Suprapubic skin (tissue), 3 donors: ENCODE data around the gene FCMR.

Source experiments
- EP300 ChIP-seq: sonication (generic); formaldehyde crosslinking; IDR thresholded peaks from one replicate; pipeline ENCODE4 v1.6.1; 2017; ENCODE audit warnings: antibody characterized with exemption
- TF ChIP-seq, protein P1 (sequence below), 2 donors: fragments of 200-600 bp in 1 of 2; fragments of 450-650 bp in 1 of 2; sonication (generic) in 1 of 2; IDR thresholded peaks; one replicate each; pipeline ENCODE4 v1.5.1; 2016 to 2019; ENCODE audit warnings: antibody characterized with exemption in 2 of 2, mild to moderate bottlenecking in 1 of 2, moderate library complexity in 1 of 2

DNA sequence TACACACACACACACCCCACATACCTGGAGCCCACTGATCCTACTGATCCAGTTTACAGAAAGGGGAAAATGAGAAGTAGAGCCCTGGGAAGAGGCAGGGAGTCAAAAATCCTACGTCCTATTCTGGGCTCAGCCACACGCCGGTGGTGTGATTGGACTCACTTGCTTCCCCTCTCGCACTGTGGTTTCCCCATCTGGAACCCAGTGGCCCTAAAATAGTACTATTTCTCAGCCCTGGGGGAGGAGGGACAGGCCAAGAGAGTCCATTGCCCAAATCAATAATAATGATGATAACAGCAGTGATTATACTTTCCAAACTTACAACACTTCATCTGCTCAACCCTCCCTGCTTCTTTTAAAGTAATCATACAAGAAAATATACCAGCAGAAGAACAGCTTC, 27.5 kb upstream of the FCMR start:
- no peak for TF ChIP-seq EP300
- TF ChIP-seq, protein P1, sequence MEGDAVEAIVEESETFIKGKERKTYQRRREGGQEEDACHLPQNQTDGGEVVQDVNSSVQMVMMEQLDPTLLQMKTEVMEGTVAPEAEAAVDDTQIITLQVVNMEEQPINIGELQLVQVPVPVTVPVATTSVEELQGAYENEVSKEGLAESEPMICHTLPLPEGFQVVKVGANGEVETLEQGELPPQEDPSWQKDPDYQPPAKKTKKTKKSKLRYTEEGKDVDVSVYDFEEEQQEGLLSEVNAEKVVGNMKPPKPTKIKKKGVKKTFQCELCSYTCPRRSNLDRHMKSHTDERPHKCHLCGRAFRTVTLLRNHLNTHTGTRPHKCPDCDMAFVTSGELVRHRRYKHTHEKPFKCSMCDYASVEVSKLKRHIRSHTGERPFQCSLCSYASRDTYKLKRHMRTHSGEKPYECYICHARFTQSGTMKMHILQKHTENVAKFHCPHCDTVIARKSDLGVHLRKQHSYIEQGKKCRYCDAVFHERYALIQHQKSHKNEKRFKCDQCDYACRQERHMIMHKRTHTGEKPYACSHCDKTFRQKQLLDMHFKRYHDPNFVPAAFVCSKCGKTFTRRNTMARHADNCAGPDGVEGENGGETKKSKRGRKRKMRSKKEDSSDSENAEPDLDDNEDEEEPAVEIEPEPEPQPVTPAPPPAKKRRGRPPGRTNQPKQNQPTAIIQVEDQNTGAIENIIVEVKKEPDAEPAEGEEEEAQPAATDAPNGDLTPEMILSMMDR (IDR thresholded peaks at IDR 0.05), result no peak
